RWPE2 (cell line): ENCODE data around the gene ILKAP.
A peak's percentile ranks its signal among the peaks of the same experiment; 100 is the strongest.

Experiments
- ATAC-seq: fragments of 200-7000 bp; cut with Tn5 transposase; 3 replicates; pipeline ENCODE4 v1.9.1; 2021; ENCODE audit warnings: low read depth
- DNase-seq: peaks from one replicate; pipeline ENCODE4 v3.0.0-alpha.2; 2020; ENCODE audit warnings: low spot score
- H3K27ac ChIP-seq: fragments of 450-650 bp; 2 replicates; pipeline ENCODE4 v1.5.1; 2017; ENCODE audit warnings: mild to moderate bottlenecking; ENCODE audit not compliant: poor library complexity, severe bottlenecking
- H3K27me3 ChIP-seq: fragments of 250-450 bp; sonication (Bioruptor Pico); 2 replicates; pipeline ENCODE4 v1.5.1; 2021; ENCODE audit warnings: mild to moderate bottlenecking, moderate library complexity; ENCODE audit not compliant: insufficient read depth, poor library complexity, severe bottlenecking
- H3K36me3 ChIP-seq: fragments of 250-450 bp; sonication (Bioruptor Pico); 2 replicates; pipeline ENCODE4 v1.5.1; 2020; ENCODE audit warnings: low read depth, mild to moderate bottlenecking, moderate library complexity
- H3K4me1 ChIP-seq: fragments of 250-450 bp; sonication (Bioruptor Pico); 2 replicates; pipeline ENCODE4 v1.5.1; 2021; ENCODE audit warnings: mild to moderate bottlenecking, moderate library complexity; ENCODE audit not compliant: insufficient read depth, poor library complexity, severe bottlenecking
- H3K4me3 ChIP-seq: fragments of 250-450 bp; sonication (Bioruptor Pico); 2 replicates; pipeline ENCODE4 v1.5.1; 2021; ENCODE audit warnings: mild to moderate bottlenecking, moderate library complexity; ENCODE audit not compliant: severe bottlenecking
- H3K9me3 ChIP-seq: fragments of 250-450 bp; sonication (Bioruptor Pico); 2 replicates; pipeline ENCODE4 v1.5.1; 2021; ENCODE audit warnings: mild to moderate bottlenecking, moderate library complexity; ENCODE audit not compliant: severe bottlenecking
- TF ChIP-seq, protein P1 (sequence below): fragments of 450-650 bp; IDR thresholded peaks from one replicate; pipeline ENCODE4 v1.5.1; 2017; ENCODE audit warnings: mild to moderate bottlenecking, moderate library complexity; ENCODE audit not compliant: poor library complexity, severe bottlenecking

Gene ILKAP

DNA sequence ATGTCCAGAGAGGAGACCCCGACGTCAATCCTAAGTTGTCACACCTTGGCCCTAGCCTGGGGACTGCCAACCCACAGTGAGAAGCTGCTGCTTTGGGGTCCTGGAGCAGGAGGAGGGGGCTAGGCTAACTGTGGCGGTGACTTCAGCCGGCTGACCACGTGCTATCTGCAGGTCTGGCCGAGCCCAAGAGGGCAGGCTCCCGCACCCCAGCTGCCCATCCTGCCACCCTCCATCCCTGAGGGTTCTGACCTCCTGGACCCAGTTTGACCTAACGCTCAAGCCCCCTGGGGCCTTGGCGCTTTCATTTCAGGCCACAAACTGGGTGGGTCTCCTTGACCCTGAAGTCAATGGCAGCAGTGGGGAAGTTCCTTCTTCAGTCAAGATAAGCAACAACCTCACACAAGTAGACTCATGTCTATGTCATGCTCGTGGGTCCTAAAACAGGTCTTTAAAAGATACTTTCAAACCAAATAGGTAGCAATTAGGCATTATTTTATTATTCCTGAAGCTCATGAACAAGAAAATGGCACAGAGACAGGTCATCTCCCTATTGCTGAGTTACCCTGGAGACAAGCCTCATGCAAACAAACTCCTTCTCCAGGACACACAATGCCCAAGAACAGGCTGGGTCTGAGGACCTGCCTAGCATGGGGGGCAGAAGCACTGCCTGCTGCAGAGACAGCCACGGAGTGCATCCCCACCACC is 34.1 kb upstream of the ILKAP start:
- Histone ChIP-seq H3K4me3 (no peak overlapping the region), H3K27ac (no peak overlapping the region), H3K9me3 (no peaks in the 10 kb centered on the region), H3K4me1 (no peaks in the 10 kb centered on the region), H3K27me3 (peaks cover 3% of the 10 kb centered on the region), H3K36me3 (no peaks in the 10 kb centered on the region)
- TF ChIP-seq, protein P1, sequence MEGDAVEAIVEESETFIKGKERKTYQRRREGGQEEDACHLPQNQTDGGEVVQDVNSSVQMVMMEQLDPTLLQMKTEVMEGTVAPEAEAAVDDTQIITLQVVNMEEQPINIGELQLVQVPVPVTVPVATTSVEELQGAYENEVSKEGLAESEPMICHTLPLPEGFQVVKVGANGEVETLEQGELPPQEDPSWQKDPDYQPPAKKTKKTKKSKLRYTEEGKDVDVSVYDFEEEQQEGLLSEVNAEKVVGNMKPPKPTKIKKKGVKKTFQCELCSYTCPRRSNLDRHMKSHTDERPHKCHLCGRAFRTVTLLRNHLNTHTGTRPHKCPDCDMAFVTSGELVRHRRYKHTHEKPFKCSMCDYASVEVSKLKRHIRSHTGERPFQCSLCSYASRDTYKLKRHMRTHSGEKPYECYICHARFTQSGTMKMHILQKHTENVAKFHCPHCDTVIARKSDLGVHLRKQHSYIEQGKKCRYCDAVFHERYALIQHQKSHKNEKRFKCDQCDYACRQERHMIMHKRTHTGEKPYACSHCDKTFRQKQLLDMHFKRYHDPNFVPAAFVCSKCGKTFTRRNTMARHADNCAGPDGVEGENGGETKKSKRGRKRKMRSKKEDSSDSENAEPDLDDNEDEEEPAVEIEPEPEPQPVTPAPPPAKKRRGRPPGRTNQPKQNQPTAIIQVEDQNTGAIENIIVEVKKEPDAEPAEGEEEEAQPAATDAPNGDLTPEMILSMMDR: no peak
- ATAC-seq: no peak
- no peak for DNase-seq

DNA sequence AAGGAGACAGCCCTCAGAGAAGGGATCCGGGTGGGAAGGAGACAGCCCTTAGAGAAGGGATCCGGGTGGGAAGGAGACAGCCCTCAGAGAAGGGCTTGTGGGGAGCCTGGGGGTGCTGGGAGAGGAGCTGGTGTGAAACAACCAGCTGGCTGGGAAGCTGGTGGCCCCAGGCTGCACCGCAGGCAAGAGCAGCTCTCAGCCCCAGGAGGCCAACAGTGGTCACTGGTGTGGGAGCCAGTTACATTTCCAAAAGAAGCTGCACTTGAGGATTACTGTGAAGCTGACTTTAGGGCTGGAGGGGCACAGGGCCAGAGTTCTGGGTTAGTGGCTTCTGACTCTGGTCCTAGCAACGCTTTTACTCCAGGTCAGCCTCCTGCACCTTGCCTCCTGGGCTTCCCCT is 33.1 kb upstream of the ILKAP start:
- TF ChIP-seq, protein P1: no peak
- Histone ChIP-seq H3K9me3 (no peaks in the 10 kb centered on the region), H3K36me3 (no peaks in the 10 kb centered on the region), H3K4me3 (no peak overlapping the region), H3K27me3 (peaks cover 3% of the 10 kb centered on the region), H3K4me1 (no peaks in the 10 kb centered on the region), H3K27ac (no peak overlapping the region)
- DNase-seq (peak; percentile 49), ATAC-seq (no peak)

DNA sequence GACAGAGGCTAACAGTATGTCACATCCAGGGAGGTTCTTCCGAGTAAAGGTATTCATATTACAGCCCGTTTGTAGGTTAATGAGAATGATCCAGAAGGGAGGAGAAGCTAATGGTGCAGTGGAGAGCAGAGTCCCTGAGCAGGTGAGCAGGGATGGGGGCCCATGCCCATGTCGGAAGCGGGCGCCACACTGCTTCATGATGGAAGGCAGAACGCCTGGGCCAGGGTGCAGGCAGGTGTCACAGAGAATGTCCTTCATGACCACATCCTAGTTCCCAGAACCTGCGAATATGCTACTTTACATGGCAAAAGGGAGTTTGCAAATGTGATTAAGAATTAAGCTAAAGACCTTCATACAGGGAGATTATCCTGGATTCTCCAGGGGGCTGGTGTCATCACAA is 32.4 kb upstream of the ILKAP start:
- H3K4me3 ChIP-seq: no peak overlapping the region
- no peaks in the 10 kb centered on the region for H3K4me1 ChIP-seq
- TF ChIP-seq, protein P1: no peak
- no peak for DNase-seq
- no peaks in the 10 kb centered on the region for H3K9me3 ChIP-seq
- no peak for ATAC-seq
- H3K36me3 ChIP-seq: no peaks in the 10 kb centered on the region
- no peak overlapping the region for H3K27ac ChIP-seq
- peaks cover 3% of the 10 kb centered on the region for H3K27me3 ChIP-seq

DNA sequence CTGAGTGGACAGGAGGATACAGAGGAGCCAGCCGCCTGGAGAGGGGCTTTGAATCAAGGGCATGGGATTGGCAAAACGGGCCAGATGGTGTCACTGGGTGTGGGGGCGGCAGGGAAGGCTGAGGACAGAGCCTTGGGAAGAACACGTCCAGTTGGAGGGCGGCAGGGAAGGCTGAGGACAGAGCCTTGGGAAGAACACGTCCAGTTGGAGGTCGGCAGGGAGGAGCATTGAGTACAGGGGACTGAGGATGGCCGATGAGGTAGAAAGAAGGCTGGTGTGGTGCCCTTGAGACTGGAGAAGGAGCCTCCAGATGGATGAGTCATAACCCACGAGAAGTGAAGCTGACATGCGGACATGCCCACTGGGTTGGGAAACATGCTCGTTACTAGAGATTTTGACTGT is 31.8 kb upstream of the ILKAP start:
- TF ChIP-seq, protein P1: no peak
- Histone ChIP-seq H3K4me3 (no peak overlapping the region), H3K4me1 (no peaks in the 10 kb centered on the region), H3K27me3 (peaks cover 1% of the 10 kb centered on the region), H3K27ac (no peak overlapping the region), H3K36me3 (no peaks in the 10 kb centered on the region), H3K9me3 (no peaks in the 10 kb centered on the region)
- no peak for DNase-seq
- no peak for ATAC-seq

DNA sequence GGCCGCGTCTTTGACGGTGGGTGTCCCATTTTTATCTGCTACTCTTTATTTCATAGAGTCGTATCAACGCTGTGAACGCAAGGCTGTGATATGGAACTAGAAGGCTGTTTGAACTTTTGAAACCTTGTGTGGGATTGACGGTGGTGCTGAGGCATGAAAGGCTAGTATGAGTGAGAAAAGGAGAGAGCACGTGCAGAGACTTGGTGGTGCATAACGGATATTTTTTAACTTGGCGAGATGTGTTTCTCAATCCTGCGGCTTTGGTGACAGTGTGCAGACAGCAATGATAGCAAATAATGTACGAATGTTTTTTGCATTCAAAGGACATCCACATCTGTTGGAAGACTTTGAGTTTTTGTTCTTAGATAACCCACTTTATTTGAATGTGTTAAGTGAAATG is 30.1 kb upstream of the ILKAP start:
- H3K27ac ChIP-seq: no peak overlapping the region
- no peaks in the 10 kb centered on the region for H3K9me3 ChIP-seq
- H3K27me3 ChIP-seq: no peaks in the 10 kb centered on the region
- ATAC-seq: no peak
- H3K4me3 ChIP-seq: no peak overlapping the region
- H3K36me3 ChIP-seq: no peaks in the 10 kb centered on the region
- H3K4me1 ChIP-seq: no peaks in the 10 kb centered on the region
- no peak for DNase-seq
- TF ChIP-seq, protein P1: no peak
